Fibroblast of the aortic adventitia (primary cell): Measurements from ENCODE around the gene KNDC1. TPM values are rescaled to one million over a fixed set of nuclear protein-coding genes. Genes with fewer than 3 reads are reported as not detected.

Experiments used
- DNase-seq: peaks from one replicate; pipeline ENCODE4 v3.0.0-alpha.2; 2010; ENCODE audit warnings: low read depth
- H3K4me3 ChIP-seq: 2 replicates; pipeline ENCODE4 v1.5.1; 2011; ENCODE audit warnings: low read depth, mild to moderate bottlenecking, control low read depth, low read length, moderate library complexity
- CTCF ChIP-seq: IDR thresholded peaks from 2 replicates; pipeline ENCODE4 v1.5.1; 2011; ENCODE audit warnings: mild to moderate bottlenecking, low read length, control low read depth, inconsistent platforms; ENCODE audit not compliant: insufficient read depth
- total RNA-seq: library from RNA; depleted of rRNA; stranded (reverse); fragments of >200 nt; gene quantifications from 2 replicates; pipeline ENCODE4 v1.2.3, GENCODE V29; 2012; ENCODE audit warnings: low replicate concordance

Gene KNDC1
- total RNA-seq, 1 donor, result under 0.01 TPM

- no peak for DNase-seq
- TF ChIP-seq CTCF, result no peak
- no peak overlapping the region for H3K4me3 ChIP-seq
Observed at GRCh38 chr10:133266056-133266795, 106.2 kb downstream of the KNDC1 start.

GRCh38 chr10:133267293-133267692 is 107.3 kb downstream of the KNDC1 start:
- no peak for TF ChIP-seq CTCF
- DNase-seq, result no peak
- H3K4me3 ChIP-seq, result no peak overlapping the region

- no peak overlapping the region for H3K4me3 ChIP-seq
- no peak for DNase-seq
- no peak for TF ChIP-seq CTCF
Observed at GRCh38 chr10:133267829-133268228, 107.8 kb downstream of the KNDC1 start.

- H3K4me3 ChIP-seq, result no peak overlapping the region
- no peak for TF ChIP-seq CTCF
- DNase-seq, result no peak
Observed at GRCh38 chr10:133268532-133268931, 108.5 kb downstream of the KNDC1 start.

- no peak for TF ChIP-seq CTCF
- no peak for DNase-seq
- H3K4me3 ChIP-seq, result no peak overlapping the region
Observed at GRCh38 chr10:133269367-133269766, 109.3 kb downstream of the KNDC1 start.

GRCh38 chr10:133270204-133270603 is 110.2 kb downstream of the KNDC1 start:
- TF ChIP-seq CTCF, result no peak
- H3K4me3 ChIP-seq, result no peak overlapping the region
- DNase-seq, result no peak

GRCh38 chr10:133270773-133271297 is 110.8 kb downstream of the KNDC1 start:
- H3K4me3 ChIP-seq, result no peak overlapping the region
- no peak for TF ChIP-seq CTCF
- no peak for DNase-seq
